ENCODE data around the gene B3GNT9.

The B3GNT9 gene

DNA sequence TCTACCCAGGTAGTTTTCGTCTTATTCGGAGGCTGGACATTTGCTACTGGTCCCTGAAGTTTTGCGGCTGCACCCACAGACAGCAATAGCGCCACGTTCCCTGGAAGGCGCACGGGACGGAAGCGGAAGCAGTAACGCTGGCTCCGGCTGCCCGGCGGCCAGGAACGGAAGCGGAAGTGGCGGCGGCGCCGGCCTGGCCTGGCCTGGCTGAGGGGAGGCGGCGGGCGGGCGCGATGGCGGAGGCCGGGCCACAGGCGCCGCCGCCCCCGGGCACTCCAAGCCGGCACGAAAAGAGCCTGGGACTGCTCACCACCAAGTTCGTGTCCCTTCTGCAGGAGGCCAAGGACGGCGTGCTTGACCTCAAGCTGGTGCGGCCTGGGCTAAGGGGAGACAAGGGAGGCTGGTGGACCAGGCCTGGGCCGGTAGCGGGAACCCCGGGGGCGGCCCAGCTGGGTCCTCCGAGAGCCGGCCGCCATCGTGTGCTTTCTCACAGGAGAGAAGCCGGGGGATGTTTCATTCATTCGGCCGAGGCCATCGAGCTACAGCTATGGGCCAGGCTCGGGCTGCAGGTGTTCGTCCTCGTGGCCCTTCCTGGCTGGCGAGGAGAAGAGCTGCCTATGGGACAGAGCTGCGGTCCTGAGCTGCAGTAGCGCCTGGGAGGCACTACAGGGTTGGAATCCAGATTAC is 41.3 kb upstream of the B3GNT9 start, which contains the start of gene E2F4:
Gene E2F4 (plus strand): TSS at position 161 of the 687 bp plus-strand sequence. CDS start 73 bp downstream, at position 234.
- Histone ChIP-seq H3K9me3 (ENCODE audit: severe bottlenecking) (no peaks in the 10 kb centered on the region), H3K4me3 (ENCODE audit: low read depth, low read length) (peak within 1 kb of the TSS; percentile 97), H3K27ac (peak within 1 kb of the TSS; percentile 84), H3K36me3 (peaks cover 47% of the 10 kb centered on the region), H3K27me3 (ENCODE audit: insufficient read depth, low read depth, severe bottlenecking) (no peaks in the 10 kb centered on the region)
- no peak for TF ChIP-seq CTCF (IDR thresholded peaks at IDR 0.05; ENCODE audit: low read depth, low read length)
- peak; percentile 86 for DNase-seq

GRCh38 chr16:67191411-67191994 is 40.7 kb upstream of the B3GNT9 start:
- no peak for TF ChIP-seq CTCF (IDR thresholded peaks at IDR 0.05; ENCODE audit: low read depth, low read length)
- DNase-seq: no peak
- Histone ChIP-seq H3K4me3 (ENCODE audit: low read depth, low read length) (peak overlapping the region; percentile 11), H3K27me3 (ENCODE audit: insufficient read depth, low read depth, severe bottlenecking) (no peaks in the 10 kb centered on the region), H3K9me3 (ENCODE audit: severe bottlenecking) (no peaks in the 10 kb centered on the region), H3K36me3 (peaks cover 40% of the 10 kb centered on the region), H3K27ac (no peak overlapping the region)

GRCh38 chr16:67190448-67191399 is 39.9 kb upstream of the B3GNT9 start:
- DNase-seq: no peak
- Histone ChIP-seq H3K27ac (peak overlapping the region; percentile 47; the same call in 1 of the 2 replicates), H3K27me3 (ENCODE audit: insufficient read depth, low read depth, severe bottlenecking) (no peaks in the 10 kb centered on the region), H3K9me3 (ENCODE audit: severe bottlenecking) (no peaks in the 10 kb centered on the region), H3K4me3 (ENCODE audit: low read depth, low read length) (no peak overlapping the region), H3K36me3 (peaks cover 33% of the 10 kb centered on the region)
- no peak for TF ChIP-seq CTCF (IDR thresholded peaks at IDR 0.05; ENCODE audit: low read depth, low read length)

DNA sequence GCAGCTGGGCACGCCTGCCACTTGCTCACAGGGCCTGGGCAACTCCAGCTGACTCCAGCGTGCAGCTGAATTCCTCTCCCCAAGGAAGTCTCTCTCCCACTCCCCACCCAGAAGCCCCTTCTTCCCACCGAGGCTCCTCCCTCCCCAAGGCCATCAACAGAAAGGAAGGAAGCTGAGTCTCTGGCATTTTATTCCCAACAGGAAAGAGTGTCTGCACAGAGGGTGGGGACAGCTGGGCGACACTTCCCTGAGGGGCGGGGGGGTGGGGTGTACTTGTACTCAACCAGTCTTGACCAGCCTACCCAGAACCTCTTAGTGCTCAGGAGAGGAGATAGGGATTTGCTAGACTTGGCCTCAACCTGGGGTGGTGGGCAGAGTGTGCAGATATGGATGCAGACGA is 39.2 kb upstream of the B3GNT9 start, which contains the start of gene EXOC3L1:
Gene EXOC3L1 (minus strand): TSS at position 96 of the 400 bp plus-strand sequence. CDS start 460 bp downstream, outside the sequence.
- Histone ChIP-seq H3K36me3 (peaks cover 26% of the 10 kb centered on the region), H3K9me3 (ENCODE audit: severe bottlenecking) (no peaks in the 10 kb centered on the region), H3K27ac (peak within 1 kb of the TSS; percentile 47), H3K27me3 (ENCODE audit: insufficient read depth, low read depth, severe bottlenecking) (no peaks in the 10 kb centered on the region), H3K4me3 (ENCODE audit: low read depth, low read length) (no peak within 1 kb of the TSS)
- DNase-seq: no peak
- TF ChIP-seq CTCF (IDR thresholded peaks at IDR 0.05; ENCODE audit: low read depth, low read length): no peak

DNA sequence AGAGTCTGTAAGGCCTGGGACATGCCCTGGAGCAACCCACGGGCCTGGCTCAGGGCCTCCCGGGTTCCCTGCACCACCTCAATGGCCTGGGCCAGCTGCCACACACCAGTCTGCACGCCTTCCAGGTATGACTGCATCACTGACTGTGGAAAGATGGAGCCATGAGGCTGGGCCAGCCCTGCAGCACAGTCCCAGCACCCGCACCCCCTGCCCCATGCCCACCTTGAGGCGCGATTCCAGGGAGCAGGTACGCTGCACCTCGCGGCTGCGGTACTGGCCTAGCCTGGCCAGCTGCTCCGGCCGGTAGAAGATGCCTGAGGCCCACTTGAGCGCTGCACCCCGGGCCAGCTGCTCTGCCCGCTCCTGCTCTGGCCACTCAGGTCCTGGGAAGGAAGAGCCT is 38.0 kb upstream of the B3GNT9 start:
- Histone ChIP-seq H3K27me3 (ENCODE audit: insufficient read depth, low read depth, severe bottlenecking) (no peaks in the 10 kb centered on the region), H3K4me3 (ENCODE audit: low read depth, low read length) (no peak overlapping the region), H3K27ac (no peak overlapping the region), H3K9me3 (ENCODE audit: severe bottlenecking) (no peaks in the 10 kb centered on the region), H3K36me3 (peaks cover 13% of the 10 kb centered on the region)
- TF ChIP-seq CTCF (IDR thresholded peaks at IDR 0.05; ENCODE audit: low read depth, low read length): no peak
- no peak for DNase-seq
